ES-I3 (cell line): Measurements from ENCODE around the gene LTC4S.
"Not testable (repeated sequence)": the region's sequence is repeated elsewhere in the genome, so short reads cannot be mapped to it uniquely, and the experiment has no call there.

ENCODE experiments used
- H3K36me3 ChIP-seq: 2 replicates; pipeline ENCODE4 v1.6.1; 2013; ENCODE audit warnings: mild to moderate bottlenecking, low read length, control low read depth, moderate library complexity; ENCODE audit not compliant: insufficient read depth
- H3K4me1 ChIP-seq: 2 replicates; pipeline ENCODE4 v1.6.1; 2013; ENCODE audit warnings: mild to moderate bottlenecking, control low read depth, low read length; ENCODE audit not compliant: insufficient read depth
- H3K9ac ChIP-seq: 2 replicates; pipeline ENCODE4 v1.6.1; 2013; ENCODE audit warnings: low read depth, mild to moderate bottlenecking, low read length, moderate library complexity
- H3K9me3 ChIP-seq: 2 replicates; pipeline ENCODE4 v1.6.1; 2013; ENCODE audit warnings: mild to moderate bottlenecking, low read length, moderate library complexity; ENCODE audit not compliant: control insufficient read depth, insufficient read depth

The LTC4S gene, protein sequence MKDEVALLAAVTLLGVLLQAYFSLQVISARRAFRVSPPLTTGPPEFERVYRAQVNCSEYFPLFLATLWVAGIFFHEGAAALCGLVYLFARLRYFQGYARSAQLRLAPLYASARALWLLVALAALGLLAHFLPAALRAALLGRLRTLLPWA

DNA sequence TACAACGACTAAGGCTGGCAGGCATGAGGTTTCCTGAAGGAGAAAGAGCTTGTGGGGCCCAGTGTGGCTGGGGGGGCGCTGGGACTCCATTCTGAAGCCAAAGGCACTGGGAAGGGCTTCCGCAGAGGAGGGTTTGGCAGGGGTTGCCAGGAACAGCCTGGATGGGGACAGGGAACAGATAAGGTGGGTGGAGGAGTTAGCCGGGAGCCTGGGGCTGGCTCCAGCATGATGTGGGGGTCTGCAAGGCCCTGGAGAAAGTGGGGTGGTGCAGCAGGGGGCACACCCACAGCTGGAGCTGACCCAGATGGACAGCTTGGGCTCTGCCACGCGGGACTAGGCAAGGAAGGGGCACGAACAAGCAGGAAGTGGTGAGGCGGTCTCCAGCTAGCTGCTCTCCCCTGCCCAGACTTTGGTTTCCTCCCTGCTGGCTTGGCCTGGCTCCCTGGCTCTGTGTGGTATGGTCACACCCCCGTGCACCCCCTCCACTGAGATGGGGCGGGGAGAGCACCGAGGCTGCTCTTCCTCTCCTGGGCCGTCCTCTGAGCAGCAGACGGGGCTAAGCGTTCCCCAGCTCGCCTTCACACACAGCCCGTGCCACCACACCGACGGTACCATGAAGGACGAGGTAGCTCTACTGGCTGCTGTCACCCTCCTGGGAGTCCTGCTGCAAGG, at the start of gene LTC4S:
Gene LTC4S (plus strand): TSS at position 519 of the 672 bp plus-strand sequence. CDS start 95 bp downstream, at position 614.
- no peaks in the 10 kb centered on the region for H3K36me3 ChIP-seq
- H3K9ac ChIP-seq, result 0 out of 2 replicates have a peak within 1 kb of the TSS, but pooled peaks have one; percentile 86
- no peaks in the 10 kb centered on the region for H3K9me3 ChIP-seq
- H3K4me1 ChIP-seq, result peaks cover 6% of the 10 kb centered on the region; the same call in 1 of the 2 replicates

DNA sequence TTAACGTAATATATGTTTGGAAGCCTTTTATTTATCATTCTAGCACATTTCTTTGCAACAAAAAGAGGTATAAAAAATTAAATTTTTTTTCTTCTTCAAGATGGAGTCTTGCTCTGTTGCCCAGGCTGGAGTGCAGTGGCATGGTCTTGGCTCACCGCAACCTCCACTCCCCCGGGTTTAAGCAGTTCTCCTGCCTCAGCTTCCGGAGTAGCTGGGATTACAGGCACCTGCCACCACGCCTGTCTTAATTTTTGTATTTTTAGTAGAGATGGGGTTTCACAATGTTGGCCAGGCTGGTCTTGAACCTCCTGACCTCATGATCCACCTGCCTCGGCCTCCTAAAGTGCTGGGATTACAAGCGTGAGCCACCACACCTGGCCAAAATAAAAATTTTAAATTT, 49.7 kb upstream of the LTC4S start:
- H3K36me3 ChIP-seq, H3K9ac ChIP-seq, H3K9me3 ChIP-seq, H3K4me1 ChIP-seq: not testable (repeated sequence)

- Histone ChIP-seq H3K9me3 (no peaks in the 10 kb centered on the region), H3K36me3 (no peaks in the 10 kb centered on the region)
These were observed 46.9 kb upstream of the LTC4S start for GRCh38 chr5:179746872-179747271.

GRCh38 chr5:179747811-179748210, 46.0 kb upstream of the LTC4S start:
- no peaks in the 10 kb centered on the region for H3K4me1 ChIP-seq
- H3K9ac ChIP-seq, result no peak overlapping the region
- H3K36me3 ChIP-seq, result no peaks in the 10 kb centered on the region
- H3K9me3 ChIP-seq, result no peaks in the 10 kb centered on the region

More at GRCh38 chr5:179746872-179747271, 46.9 kb upstream of the LTC4S start:
- Histone ChIP-seq H3K4me1 (no peaks in the 10 kb centered on the region), H3K9ac (no peak overlapping the region)

DNA sequence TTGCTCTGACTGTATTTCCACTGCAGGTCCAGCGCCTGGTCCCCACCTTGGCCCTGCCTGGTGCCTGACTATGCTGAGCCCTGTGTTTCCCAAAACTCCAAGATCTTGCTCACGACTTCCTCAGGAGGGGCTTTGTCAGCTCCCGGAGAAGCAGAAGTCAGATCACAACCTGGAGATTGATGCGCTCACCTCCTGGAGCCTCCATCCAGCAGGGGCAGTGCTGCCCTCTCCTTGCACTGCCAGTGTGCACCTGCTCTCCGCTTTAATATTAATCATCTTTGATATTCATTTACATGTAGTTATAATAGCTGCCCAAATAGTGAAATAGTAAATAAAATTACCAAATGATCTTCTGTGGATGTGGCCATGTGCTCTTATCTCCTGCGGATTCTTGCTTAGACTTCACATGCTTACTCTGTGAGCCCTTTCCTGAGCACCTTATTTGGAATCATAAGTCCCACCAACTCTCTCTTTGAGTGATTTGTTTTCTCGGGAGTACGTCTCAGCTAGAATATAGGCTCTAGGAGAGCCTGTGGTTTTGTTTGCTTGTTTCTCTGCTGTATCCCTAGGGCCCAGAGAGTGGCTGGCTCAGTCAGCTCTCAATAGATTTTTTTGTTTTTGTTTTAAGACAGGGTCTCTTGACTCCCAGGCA, 43.8 kb upstream of the LTC4S start:
- H3K4me1 ChIP-seq, result peaks cover 8% of the 10 kb centered on the region
- no peaks in the 10 kb centered on the region for H3K36me3 ChIP-seq
- no peak overlapping the region for H3K9ac ChIP-seq
- no peaks in the 10 kb centered on the region for H3K9me3 ChIP-seq

DNA sequence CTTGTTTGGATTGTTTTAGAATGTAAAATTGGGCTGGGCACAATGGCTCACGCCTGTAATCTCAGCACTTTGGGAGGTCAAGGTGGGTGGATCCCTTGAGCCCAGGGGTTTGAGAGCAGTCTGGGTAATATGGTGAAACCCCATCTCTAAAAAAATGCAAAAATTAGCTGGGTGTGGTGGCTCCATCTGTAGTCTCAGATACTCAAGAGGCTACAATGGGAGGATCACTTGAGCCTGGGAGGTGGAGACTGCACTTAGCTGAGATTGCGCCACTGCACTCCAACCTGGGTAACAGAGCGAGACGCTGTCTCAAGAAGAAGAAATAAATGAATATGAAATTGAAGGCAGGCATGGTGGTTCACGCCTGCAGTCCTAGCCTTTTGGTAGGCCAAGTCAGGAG, 39.8 kb upstream of the LTC4S start:
- Histone ChIP-seq H3K36me3 (no peaks in the 10 kb centered on the region; the same call in 1 of the 2 replicates), H3K4me1 (peaks cover 14% of the 10 kb centered on the region), H3K9ac (no peak overlapping the region), H3K9me3 (no peaks in the 10 kb centered on the region)

DNA sequence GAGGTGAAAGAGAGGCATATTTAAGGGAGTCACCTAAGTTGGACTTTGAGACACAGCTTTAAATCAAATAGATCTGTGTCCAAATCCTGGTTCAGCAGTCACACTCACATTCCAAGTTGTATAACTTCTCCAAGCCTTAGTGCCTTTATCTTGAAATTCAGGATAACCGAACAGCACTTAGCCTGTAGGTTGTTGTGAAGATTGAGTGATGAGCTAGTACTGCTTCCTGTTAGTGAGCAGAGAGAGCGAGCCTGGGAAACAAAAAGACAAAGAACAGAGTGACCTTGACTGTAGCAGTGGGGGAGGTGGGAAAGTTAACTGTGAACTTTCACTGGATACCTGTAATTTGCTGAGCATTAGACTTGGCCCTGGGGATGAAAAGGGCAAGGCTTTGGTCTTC, 38.8 kb upstream of the LTC4S start:
- Histone ChIP-seq H3K4me1 (peaks cover 19% of the 10 kb centered on the region), H3K9ac (no peak overlapping the region), H3K36me3 (no peaks in the 10 kb centered on the region; the same call in 1 of the 2 replicates), H3K9me3 (no peaks in the 10 kb centered on the region)

GRCh38 chr5:179758955-179759354, 34.8 kb upstream of the LTC4S start:
- Histone ChIP-seq H3K9ac (no peak overlapping the region), H3K9me3 (no peaks in the 10 kb centered on the region), H3K4me1 (peaks cover 42% of the 10 kb centered on the region), H3K36me3 (no peaks in the 10 kb centered on the region; the same call in 1 of the 2 replicates)

DNA sequence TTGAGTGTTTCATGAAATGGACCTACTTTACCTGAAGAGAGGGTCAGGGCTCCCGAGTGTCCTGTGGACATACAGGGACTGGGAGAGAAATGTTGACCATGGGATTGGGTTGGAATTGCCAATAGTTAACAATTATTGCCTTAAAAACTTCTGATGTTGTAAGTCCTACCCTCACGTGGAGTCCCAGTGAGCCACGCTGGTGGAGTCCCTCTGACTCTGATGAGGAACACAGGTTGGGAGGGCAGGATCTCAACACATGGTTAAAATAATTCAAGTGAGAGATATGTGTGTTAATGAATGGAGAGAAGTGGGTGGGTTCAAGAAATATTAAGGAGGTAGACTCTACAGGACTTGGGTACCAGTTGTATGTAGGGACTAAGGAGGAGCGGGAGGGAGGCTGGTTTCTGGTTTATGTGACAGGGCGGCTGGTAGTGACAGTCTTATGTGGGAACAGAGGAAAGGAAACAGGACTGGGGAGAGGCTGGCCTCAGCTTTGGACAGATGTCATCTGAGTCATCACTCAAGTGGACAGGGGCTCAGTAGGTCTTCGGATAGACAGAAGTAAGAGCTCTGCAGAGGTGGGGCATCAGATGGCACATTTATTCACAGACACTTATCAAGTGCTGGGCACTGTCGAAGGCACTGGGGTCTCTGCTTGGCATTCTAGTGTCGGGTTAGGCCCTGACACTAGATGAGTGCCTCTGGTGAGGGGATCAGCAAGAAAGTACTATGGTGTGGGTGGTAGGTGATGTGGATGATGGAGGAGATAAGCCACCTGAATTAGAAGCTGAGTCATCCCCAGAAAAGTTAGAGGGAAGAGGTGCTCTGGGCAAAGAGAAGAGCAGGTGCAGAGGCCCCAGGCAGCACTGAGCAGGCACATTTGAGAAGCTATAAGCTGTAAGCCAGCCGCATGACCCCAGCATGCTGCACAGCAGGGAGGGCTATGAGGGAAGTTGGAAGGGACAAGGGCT, 33.9 kb upstream of the LTC4S start:
- Histone ChIP-seq H3K36me3 (no peaks in the 10 kb centered on the region; the same call in 1 of the 2 replicates), H3K4me1 (peaks cover 37% of the 10 kb centered on the region), H3K9me3 (no peaks in the 10 kb centered on the region), H3K9ac (no peak overlapping the region)

DNA sequence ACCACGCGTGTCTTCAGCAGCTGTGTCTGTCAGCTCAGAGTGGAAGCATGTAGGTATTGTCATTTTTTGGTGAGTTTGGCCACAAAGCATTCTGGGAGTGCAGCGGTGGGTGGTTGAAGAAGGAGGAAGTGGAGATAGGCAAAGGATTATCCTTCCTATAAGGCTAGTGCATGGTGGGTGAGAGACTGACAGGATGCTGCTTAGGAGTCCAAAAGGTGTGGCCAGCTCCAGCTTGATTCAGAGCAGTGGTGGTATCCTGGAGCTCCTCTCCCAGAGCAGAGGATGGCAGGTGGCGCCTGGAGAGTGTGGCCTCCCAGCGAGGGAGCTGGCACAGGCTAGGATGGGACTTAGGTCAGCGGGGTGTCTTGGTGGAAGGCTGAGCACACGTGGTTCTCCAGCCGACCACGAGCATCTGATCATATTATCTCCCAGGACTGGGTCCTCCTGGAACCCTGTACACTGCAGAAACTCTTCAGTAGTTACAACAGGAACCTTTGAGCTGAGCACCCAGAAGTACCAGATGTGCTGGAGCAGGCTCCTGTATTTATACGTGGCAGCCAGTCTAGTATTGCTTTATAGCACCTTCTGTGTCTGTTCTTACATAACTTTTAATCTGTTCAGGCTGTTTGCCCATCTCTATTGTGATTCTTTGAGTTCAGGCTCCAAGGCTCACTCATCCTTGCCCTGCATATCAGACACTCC, 31.6 kb upstream of the LTC4S start:
- H3K36me3 ChIP-seq, result no peaks in the 10 kb centered on the region; the same call in 1 of the 2 replicates
- H3K9ac ChIP-seq, result no peak overlapping the region
- H3K4me1 ChIP-seq, result peaks cover 49% of the 10 kb centered on the region
- H3K9me3 ChIP-seq, result no peaks in the 10 kb centered on the region

DNA sequence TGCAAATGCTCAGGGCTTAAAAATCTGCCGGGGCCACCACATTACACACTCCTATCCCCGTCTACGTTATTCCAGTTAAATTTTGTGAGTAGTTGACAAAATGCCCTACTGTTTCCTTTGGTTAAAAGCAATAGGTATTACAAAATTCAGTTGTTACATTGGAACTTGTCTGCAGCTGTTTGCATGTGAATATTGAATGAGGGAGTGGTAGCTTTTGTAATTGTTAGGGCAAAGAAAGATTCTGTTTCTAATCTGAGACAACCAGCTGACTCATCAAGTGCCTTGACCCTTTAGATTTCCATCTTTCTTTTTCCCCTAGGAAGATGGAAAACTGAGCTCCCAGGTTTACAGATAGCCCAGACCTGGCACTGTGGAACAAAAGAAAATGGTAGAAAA, 31.0 kb upstream of the LTC4S start:
- H3K9me3 ChIP-seq, result no peaks in the 10 kb centered on the region
- H3K36me3 ChIP-seq, result no peaks in the 10 kb centered on the region; the same call in 1 of the 2 replicates
- H3K9ac ChIP-seq, result no peak overlapping the region
- H3K4me1 ChIP-seq, result peaks cover 49% of the 10 kb centered on the region

DNA sequence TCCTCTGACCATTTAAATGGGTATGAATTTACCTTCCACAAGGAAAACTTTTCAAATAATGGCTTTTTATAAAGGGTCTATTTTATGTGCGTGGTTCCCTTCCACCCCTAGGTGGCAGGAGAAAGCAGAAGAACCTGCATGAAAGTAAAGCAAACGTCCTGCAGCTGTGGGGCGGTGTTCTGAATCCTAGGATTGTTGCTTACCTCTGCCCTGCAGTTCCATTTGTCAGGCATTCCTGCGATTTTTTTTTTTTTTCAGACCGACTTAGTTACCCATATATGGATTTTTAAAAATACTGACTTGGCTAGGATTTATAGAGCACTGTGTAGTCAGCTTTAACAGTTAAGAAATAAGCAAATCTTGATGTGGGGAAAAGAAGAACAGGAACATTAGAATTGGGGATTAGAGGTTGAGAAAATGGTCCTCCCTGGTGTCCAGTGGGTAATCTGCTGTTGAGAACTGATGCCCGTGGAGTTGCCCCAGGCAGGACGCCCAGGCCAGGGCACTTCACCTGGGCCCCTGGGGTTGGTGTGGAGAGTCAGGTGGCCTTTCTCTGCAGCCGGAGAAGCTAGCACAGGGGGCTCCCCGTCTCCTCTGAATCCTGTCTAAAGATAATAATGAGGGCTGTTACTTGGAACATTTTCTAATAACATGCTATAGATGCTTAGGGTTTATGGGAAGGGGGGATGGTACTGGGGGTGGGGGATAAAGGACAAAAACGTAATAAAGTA, 30.4 kb upstream of the LTC4S start:
- Histone ChIP-seq H3K36me3 (no peaks in the 10 kb centered on the region; the same call in 1 of the 2 replicates), H3K9me3 (no peaks in the 10 kb centered on the region), H3K4me1 (peaks cover 49% of the 10 kb centered on the region), H3K9ac (peak overlapping the region; percentile 9; the same call in 1 of the 2 replicates)

DNA sequence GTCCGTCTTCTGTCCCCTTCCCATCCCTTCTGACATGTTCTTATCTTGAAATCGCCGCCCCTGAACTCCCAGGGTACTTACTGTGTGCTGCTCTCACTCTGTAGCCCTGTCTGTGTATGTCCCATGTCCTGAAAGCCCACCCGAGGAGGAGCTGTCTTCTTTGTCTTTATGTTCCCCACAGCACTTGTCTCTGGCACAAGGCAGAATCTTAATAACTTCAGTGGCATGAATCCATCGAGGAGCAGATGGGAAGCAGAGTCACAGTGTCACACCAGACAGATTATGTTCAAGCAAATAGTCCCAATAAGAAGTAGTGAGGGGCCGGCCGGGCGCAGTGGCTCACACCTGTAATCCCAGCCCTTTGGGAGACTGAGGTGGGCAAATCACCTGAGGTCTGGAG, 29.7 kb upstream of the LTC4S start:
- H3K9ac ChIP-seq, result no peak overlapping the region
- H3K9me3 ChIP-seq, result no peaks in the 10 kb centered on the region
- peaks cover 49% of the 10 kb centered on the region for H3K4me1 ChIP-seq
- peaks cover 2% of the 10 kb centered on the region; the same call in 1 of the 2 replicates for H3K36me3 ChIP-seq
